ENCODE measurements around the gene SLC4A3. TPM values are rescaled to one million over a fixed set of nuclear protein-coding genes. Genes with fewer than 3 reads are reported as not detected.

SLC4A3 gene
- total and polyA plus RNA-seq, 2 of the 8 experiments (the other 6 are each of a cell fraction or from before 2014, with no cell fraction given): 4.8 to 7.4 TPM

DNA sequence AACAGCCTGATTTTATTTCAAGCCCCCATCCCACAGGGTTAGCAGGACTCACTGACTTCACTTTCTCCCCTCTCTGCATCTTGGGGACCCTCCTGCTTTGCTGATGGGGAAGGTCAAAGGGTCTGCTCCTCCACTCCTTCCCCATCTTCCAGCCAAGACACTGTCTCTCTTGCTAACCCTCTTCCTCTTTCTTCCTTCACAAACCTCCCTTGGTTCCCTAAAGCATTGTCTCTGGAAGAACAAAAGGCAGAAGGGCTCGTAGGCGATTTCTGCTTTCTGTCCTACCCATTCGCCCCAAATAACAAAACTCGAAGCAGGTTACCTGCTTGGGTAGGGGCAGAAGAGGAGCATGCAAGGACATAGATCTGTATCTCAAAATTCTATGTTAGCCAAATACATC lies 5.5 kb upstream of the SLC4A3 start:
- Histone ChIP-seq H2BK15ac (ENCODE audit: low read length) (no peak overlapping the region), H3K4me3 (ENCODE audit: extremely low read depth in 1 of 4, insufficient read depth in 2 of 4, low read depth in 3 of 4, low read length in 4 of 4) (no peak overlapping the region), H3K27ac (ENCODE audit: low read depth, low read length) (no peak overlapping the region), H3K56ac (replicated peaks; ENCODE audit: insufficient read length, low read depth, low read length) (no peak overlapping the region), H3K23me2 (ENCODE audit: low read depth, low read length) (peaks cover under 1% of the 10 kb centered on the region; the same call in 1 of the 2 replicates), H3K27me3 (replicated peaks in 1 of 4; ENCODE audit: control insufficient read depth in 3 of 4, extremely low read depth in 1 of 4, insufficient read depth in 3 of 4, low read length in 3 of 4) (peaks cover 0 to 6% (median 4%) of the 10 kb centered on the region in 4 experiments; a peak in 5 of 7 replicates), H2BK12ac (ENCODE audit: low read depth, low read length) (no peak overlapping the region), H3K79me1 (ENCODE audit: low read depth, low read length) (no peaks in the 10 kb centered on the region), H3K23ac (ENCODE audit: insufficient read length) (no peak overlapping the region), H3K9ac (replicated peaks in 1 of 4; ENCODE audit: extremely low read depth in 1 of 4, low read depth in 3 of 4, low read length in 3 of 4) (no peak overlapping the region), H4K91ac (replicated peaks; ENCODE audit: insufficient read length, low read length) (no peak overlapping the region), H2BK120ac (replicated peaks; ENCODE audit: low read depth, low read length) (no peak overlapping the region), H4K5ac (ENCODE audit: insufficient read length, low read depth, low read length) (no peak overlapping the region), H3K79me2 (ENCODE audit: control insufficient read depth in 1 of 2, insufficient read depth in 2 of 2, low read length in 2 of 2) (no peaks in the 10 kb centered on the region), H2BK5ac (ENCODE audit: low read depth, low read length) (no peak overlapping the region), H4K8ac (ENCODE audit: extremely low read depth, insufficient read depth, low read length) (no peak overlapping the region), H3K36me3 (ENCODE audit: control insufficient read depth in 2 of 4, insufficient read depth in 4 of 4, low read length in 3 of 4) (no peaks in the 10 kb centered on the region), H2BK20ac (ENCODE audit: low read length) (no peak overlapping the region), H4K20me1 (replicated peaks in 1 of 2; ENCODE audit: control insufficient read depth in 1 of 2, insufficient read depth in 2 of 2, low read length in 2 of 2) (no peaks in the 10 kb centered on the region), H3K4ac (replicated peaks; ENCODE audit: insufficient read length, low read depth, low read length) (no peak overlapping the region), H3K4me1 (replicated peaks in 1 of 4; ENCODE audit: control insufficient read depth in 3 of 4, insufficient read depth in 4 of 4, low read length in 3 of 4) (peaks cover 0 to 3% (median 3%) of the 10 kb centered on the region in 4 experiments; a peak in 2 of 7 replicates), H3K18ac (ENCODE audit: extremely low read depth, low read length) (no peak overlapping the region), H2AFZ (ENCODE audit: low read length) (no peak overlapping the region), H3K14ac (ENCODE audit: insufficient read length) (no peak overlapping the region), H2AK5ac (ENCODE audit: low read depth, low read length) (no peak overlapping the region), H3K4me2 (ENCODE audit: insufficient read depth in 1 of 2, low read depth in 2 of 2, low read length in 2 of 2) (no peak overlapping the region), H3K9me3 (ENCODE audit: insufficient read depth in 2 of 2, low read depth in 1 of 2, low read length in 1 of 2) (no peaks in the 10 kb centered on the region)
- FAIRE-seq: no peak
- ChIA-PET CTCF (ENCODE audit: partially characterized antibody) (interaction anchor here (1.0 to 18.7 kb wide), 4 partner anchors 14 to 148 kb away, joined by 3 to 356 read pairs (median 8); partner anchors contain the start of gene SLC4A3), POLR2A (ENCODE audit: partially characterized antibody) (interaction anchor here (0.5 kb wide), 1 partner anchor 24 kb away, joined by 3 read pairs; no protein-coding TSS in a partner anchor)
- 94% methylated on average over 4 of the region's 4 CpGs; no CpG with 5 or more reads in 1 of the 2 experiments for WGBS, 2 experiments (ENCODE audit: extremely low coverage in 1 of 2, insufficient coverage in 1 of 2, insufficient read length in 1 of 2, insufficient replicate concordance in 2 of 2, low coverage in 1 of 2, low lambda C conversion rate in 2 of 2, missing lambda C conversion rate in 1 of 2)
- no peak for DNase-seq (ENCODE audit: low read depth in 1 of 2, low spot score in 2 of 2)
- TF ChIP-seq EZH2 (IDR thresholded peaks at IDR 0.05; ENCODE audit: low read depth, low read length, severe bottlenecking): no peak
